Sigmoid colon (tissue), 4 donors: ENCODE results near the gene ZNF302.

Source experiments
- CTCF ChIP-seq, 4 experiments: fragments of 450-650 bp in 3 of 4; fragments of 200-600 bp in 1 of 4; IDR thresholded peaks; one replicate each; pipeline ENCODE4 v1.5.1; 2016 to 2019; ENCODE audit warnings: antibody characterized with exemption in 4 of 4, mild to moderate bottlenecking in 3 of 4, moderate library complexity in 2 of 4
- POLR2AphosphoS5 ChIP-seq, 4 donors: sonication (generic); formaldehyde crosslinking; IDR thresholded peaks; one replicate each; pipeline ENCODE4 v1.6.1; 2017; ENCODE audit warnings: antibody characterized with exemption in 4 of 4

DNA sequence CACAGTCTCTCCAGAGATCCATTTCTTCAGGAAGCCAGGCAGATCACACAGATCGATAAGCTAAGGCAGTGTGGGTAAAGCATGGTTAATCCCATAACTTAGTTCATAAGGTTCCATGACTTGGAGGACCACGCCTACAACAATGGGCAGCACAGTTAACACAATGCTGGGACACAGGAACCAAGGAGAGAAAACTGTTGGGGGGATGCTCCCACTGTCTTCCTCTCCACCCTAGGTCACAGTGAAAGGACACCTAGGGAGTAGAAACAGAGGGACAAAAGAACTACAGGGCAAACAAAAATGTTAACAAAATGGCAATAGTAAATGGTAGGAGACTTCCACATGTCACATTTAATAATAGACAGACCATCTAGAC, 35.8 kb downstream of the ZNF302 start:
- TF ChIP-seq CTCF (IDR thresholded peaks at IDR 0.05), result no peak
- no peak for TF ChIP-seq POLR2AphosphoS5 (IDR thresholded peaks at IDR 0.05)
